Activated naive CD4-positive, alpha-beta T cell treated with anti-CD3 and anti-CD28 coated beads, Interleukin-2, amount 10 ng/mL, durations not matched to agents 7 days and 5 days (primary cell): Measurements from ENCODE around the gene MLANA.

Source experiments
- CTCF ChIA-PET: fragments of 350-600 bp; sonication (Branson Sonifier 250); formaldehyde crosslinking; loops from one replicate; lab custom pipeline; 2021; ENCODE audit warnings: antibody characterized with exemption; lab: Charles Lee
- DNase-seq: peaks from one replicate; pipeline ENCODE4 v3.0.0-alpha.2; 2020
- H3K27ac Mint-ChIP-seq: one replicate; pipeline ENCODE4 v1.8.0; 2021; ENCODE audit warnings: mild to moderate bottlenecking, moderate library complexity, mixed read lengths
- H3K27me3 Mint-ChIP-seq: one replicate; pipeline ENCODE4 v1.8.0; 2021; ENCODE audit warnings: mild to moderate bottlenecking, mixed read lengths
- H3K36me3 Mint-ChIP-seq: one replicate; pipeline ENCODE4 v1.8.0; 2021; ENCODE audit warnings: mixed read lengths
- H3K4me1 Mint-ChIP-seq: one replicate; pipeline ENCODE4 v1.8.0; 2021; ENCODE audit warnings: mixed read lengths
- H3K4me3 Mint-ChIP-seq: one replicate; pipeline ENCODE4 v1.8.0; 2021; ENCODE audit warnings: mild to moderate bottlenecking, moderate library complexity, mixed read lengths
- H3K9me3 Mint-ChIP-seq: one replicate; pipeline ENCODE4 v1.8.0; 2021; ENCODE audit warnings: mixed read lengths

MLANA gene

GRCh38 chr9:5938449-5938848, 47.8 kb downstream of the MLANA start:
- H3K4me1 Mint-ChIP-seq: no peaks in the 10 kb centered on the region
- H3K27me3 Mint-ChIP-seq: no peaks in the 10 kb centered on the region
- CTCF ChIA-PET: interaction anchor here (1.2 to 1.5 kb wide), 2 partner anchors 9 to 52 kb away, joined by 3 to 4 read pairs; no protein-coding TSS in a partner anchor
- no peak overlapping the region for H3K27ac Mint-ChIP-seq
- H3K4me3 Mint-ChIP-seq: no peak overlapping the region
- no peak for DNase-seq
- no peaks in the 10 kb centered on the region for H3K36me3 Mint-ChIP-seq
- H3K9me3 Mint-ChIP-seq: no peaks in the 10 kb centered on the region

DNA sequence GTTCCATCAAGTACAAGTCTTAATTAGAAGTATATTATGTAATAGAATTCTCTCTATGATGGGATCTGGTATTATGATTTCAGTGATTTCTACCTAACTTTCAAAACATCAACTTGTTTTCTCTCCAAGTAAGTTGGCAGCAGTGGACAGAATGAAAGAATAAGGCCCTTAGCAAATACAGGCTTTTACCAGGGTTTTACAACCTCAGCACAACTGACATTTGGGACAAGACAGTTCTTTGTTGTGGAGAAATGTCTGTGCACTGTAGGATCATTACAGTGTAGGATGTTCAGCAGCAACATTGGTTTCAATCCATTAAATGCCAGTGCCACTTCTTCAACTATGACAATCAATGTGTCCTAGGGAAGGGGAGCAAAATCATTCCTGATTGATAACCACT, 48.8 kb downstream of the MLANA start:
- H3K9me3 Mint-ChIP-seq: no peaks in the 10 kb centered on the region
- CTCF ChIA-PET: no interaction called here
- no peak overlapping the region for H3K4me3 Mint-ChIP-seq
- no peaks in the 10 kb centered on the region for H3K4me1 Mint-ChIP-seq
- no peaks in the 10 kb centered on the region for H3K36me3 Mint-ChIP-seq
- H3K27me3 Mint-ChIP-seq: no peaks in the 10 kb centered on the region
- no peak overlapping the region for H3K27ac Mint-ChIP-seq
- DNase-seq: no peak

DNA sequence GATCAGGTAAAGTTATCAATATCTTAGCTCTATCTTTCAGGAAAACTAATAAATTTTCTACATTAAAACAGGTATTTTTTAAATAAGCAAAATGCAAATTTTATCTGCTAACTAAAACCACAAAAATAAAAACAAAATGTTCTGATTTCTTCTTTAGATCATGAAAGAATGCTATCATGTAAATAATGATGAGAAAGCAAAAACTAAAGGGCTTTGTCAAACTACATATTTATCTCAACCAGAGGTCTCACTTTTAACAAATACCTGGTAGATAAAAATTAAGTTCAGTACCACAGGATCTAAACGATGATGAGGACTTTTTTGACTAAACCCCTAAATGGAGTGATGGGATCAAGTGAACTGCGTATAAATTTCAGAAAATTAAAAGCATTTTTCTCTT, 50.5 kb downstream of the MLANA start:
- no peaks in the 10 kb centered on the region for H3K4me1 Mint-ChIP-seq
- DNase-seq: no peak
- H3K27me3 Mint-ChIP-seq: no peaks in the 10 kb centered on the region
- CTCF ChIA-PET: interaction anchor here (0.7 kb wide), 2 partner anchors 24 to 590 kb away, joined by 3 read pairs; no protein-coding TSS in a partner anchor
- H3K27ac Mint-ChIP-seq: no peak overlapping the region
- no peaks in the 10 kb centered on the region for H3K36me3 Mint-ChIP-seq
- no peak overlapping the region for H3K4me3 Mint-ChIP-seq
- H3K9me3 Mint-ChIP-seq: no peaks in the 10 kb centered on the region

GRCh38 chr9:5945112-5945511, 54.4 kb downstream of the MLANA start:
- Mint-ChIP-seq H3K27ac (no peak overlapping the region), H3K9me3 (no peaks in the 10 kb centered on the region), H3K4me1 (peaks cover 13% of the 10 kb centered on the region), H3K36me3 (no peaks in the 10 kb centered on the region), H3K27me3 (no peaks in the 10 kb centered on the region), H3K4me3 (no peak overlapping the region)
- DNase-seq: no peak
- CTCF ChIA-PET: no interaction called here

DNA sequence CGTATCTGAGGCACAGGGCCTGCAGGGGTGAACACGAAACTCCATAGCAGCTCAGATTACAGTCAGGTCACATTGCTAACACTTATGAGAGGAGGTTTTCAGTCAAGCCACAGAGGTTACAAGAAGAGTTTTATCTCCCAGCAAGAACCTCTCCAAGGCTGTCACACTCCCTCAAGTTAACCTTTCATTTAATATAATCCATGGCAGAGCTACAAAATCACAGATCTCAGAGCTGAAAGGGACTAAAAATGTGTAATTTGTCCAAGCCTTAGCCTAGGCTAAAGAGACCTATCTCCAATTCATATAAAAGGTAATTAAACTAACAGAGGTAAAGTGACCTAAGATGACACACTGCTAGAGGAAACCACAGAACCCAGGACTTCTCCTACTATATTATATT, 57.2 kb downstream of the MLANA start:
- Mint-ChIP-seq H3K4me1 (peaks cover 15% of the 10 kb centered on the region), H3K27ac (no peak overlapping the region), H3K4me3 (no peak overlapping the region), H3K36me3 (peaks cover 2% of the 10 kb centered on the region), H3K27me3 (no peaks in the 10 kb centered on the region), H3K9me3 (no peaks in the 10 kb centered on the region)
- DNase-seq: no peak
- CTCF ChIA-PET: interaction anchor here (1.4 to 1.8 kb wide), 2 partner anchors 10 to 62 kb away, joined by 3 to 4 read pairs; no protein-coding TSS in a partner anchor

- CTCF ChIA-PET: no interaction called here
- H3K4me3 Mint-ChIP-seq: no peak overlapping the region
- DNase-seq: peak; percentile 38
- H3K4me1 Mint-ChIP-seq: peaks cover 15% of the 10 kb centered on the region
- no peaks in the 10 kb centered on the region for H3K9me3 Mint-ChIP-seq
- no peak overlapping the region for H3K27ac Mint-ChIP-seq
- no peaks in the 10 kb centered on the region for H3K27me3 Mint-ChIP-seq
- H3K36me3 Mint-ChIP-seq: peaks cover 2% of the 10 kb centered on the region
These were observed 58.5 kb downstream of the MLANA start for GRCh38 chr9:5949103-5949699.

GRCh38 chr9:5950261-5950660, 59.6 kb downstream of the MLANA start:
- Mint-ChIP-seq H3K4me1 (peaks cover 15% of the 10 kb centered on the region), H3K27ac (no peak overlapping the region), H3K27me3 (no peaks in the 10 kb centered on the region), H3K36me3 (peaks cover 2% of the 10 kb centered on the region), H3K9me3 (no peaks in the 10 kb centered on the region), H3K4me3 (no peak overlapping the region)
- CTCF ChIA-PET: no interaction called here
- no peak for DNase-seq

DNA sequence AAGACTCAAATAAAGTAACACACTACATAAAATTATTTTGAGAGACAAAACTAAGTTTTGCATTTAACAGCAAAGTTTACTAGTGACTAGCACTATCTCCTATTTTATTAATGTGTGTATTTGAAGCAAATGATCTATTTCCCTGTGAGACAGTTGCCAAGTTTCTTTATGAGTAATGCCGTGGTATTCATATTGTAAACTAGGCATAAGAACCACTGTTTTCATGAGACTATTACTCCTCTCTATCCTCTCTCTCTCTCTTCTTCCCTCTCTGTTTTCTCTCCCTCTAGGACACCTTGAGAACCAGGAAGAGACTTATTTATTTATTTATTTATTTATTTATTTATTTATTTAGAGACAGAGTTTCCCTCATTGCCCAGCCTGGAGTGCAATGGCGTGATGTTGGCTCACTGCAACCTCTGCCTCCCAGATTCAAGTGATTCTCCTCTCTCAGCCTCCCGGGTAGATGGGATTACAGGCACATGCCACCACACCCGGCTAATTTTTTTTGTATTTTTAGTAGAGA, 61.1 kb downstream of the MLANA start:
- Mint-ChIP-seq H3K36me3 (peaks cover 2% of the 10 kb centered on the region), H3K4me1 (peaks cover 15% of the 10 kb centered on the region), H3K9me3 (no peaks in the 10 kb centered on the region), H3K27me3 (no peaks in the 10 kb centered on the region), H3K27ac (no peak overlapping the region), H3K4me3 (no peak overlapping the region)
- CTCF ChIA-PET: no interaction called here
- no peak for DNase-seq

GRCh38 chr9:5953743-5954707, 63.3 kb downstream of the MLANA start:
- H3K36me3 Mint-ChIP-seq: peaks cover 2% of the 10 kb centered on the region
- H3K27me3 Mint-ChIP-seq: no peaks in the 10 kb centered on the region
- no peaks in the 10 kb centered on the region for H3K9me3 Mint-ChIP-seq
- H3K4me3 Mint-ChIP-seq: no peak overlapping the region
- peaks cover 7% of the 10 kb centered on the region for H3K4me1 Mint-ChIP-seq
- CTCF ChIA-PET: no interaction called here
- no peak for DNase-seq
- no peak overlapping the region for H3K27ac Mint-ChIP-seq

GRCh38 chr9:5957166-5957565, 66.5 kb downstream of the MLANA start:
- Mint-ChIP-seq H3K27ac (no peak overlapping the region), H3K27me3 (no peaks in the 10 kb centered on the region), H3K9me3 (no peaks in the 10 kb centered on the region), H3K4me1 (no peaks in the 10 kb centered on the region), H3K36me3 (peaks cover 2% of the 10 kb centered on the region), H3K4me3 (no peak overlapping the region)
- CTCF ChIA-PET: interaction anchor here (0.9 kb wide), 1 partner anchor 71 kb away, joined by 3 read pairs; no protein-coding TSS in a partner anchor
- no peak for DNase-seq

DNA sequence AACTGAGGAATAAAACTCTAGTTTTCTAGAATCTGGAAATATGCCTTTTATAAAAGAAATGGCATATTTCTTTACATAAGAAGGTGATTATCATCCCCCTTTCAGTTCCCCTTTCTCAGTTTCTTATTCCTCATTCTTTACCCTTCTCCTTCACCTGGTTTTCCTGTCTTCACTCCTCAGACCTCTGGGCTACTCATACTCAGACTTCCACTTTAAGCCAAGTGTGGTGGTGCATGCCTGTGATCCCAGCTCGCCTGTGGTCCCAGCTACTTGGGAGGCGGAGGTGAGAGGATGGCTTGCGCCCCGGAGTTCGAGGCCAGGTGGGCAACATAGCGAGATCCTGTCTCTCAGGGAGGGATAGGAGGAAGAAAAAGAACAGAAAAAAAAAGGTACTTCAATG, 67.6 kb downstream of the MLANA start:
- Mint-ChIP-seq H3K4me3 (no peak overlapping the region), H3K27ac (no peak overlapping the region), H3K4me1 (no peaks in the 10 kb centered on the region), H3K36me3 (no peaks in the 10 kb centered on the region), H3K9me3 (no peaks in the 10 kb centered on the region), H3K27me3 (no peaks in the 10 kb centered on the region)
- CTCF ChIA-PET: no interaction called here
- no peak for DNase-seq
